Measurements from ENCODE around the gene UQCC2.

The UQCC2 gene

DNA sequence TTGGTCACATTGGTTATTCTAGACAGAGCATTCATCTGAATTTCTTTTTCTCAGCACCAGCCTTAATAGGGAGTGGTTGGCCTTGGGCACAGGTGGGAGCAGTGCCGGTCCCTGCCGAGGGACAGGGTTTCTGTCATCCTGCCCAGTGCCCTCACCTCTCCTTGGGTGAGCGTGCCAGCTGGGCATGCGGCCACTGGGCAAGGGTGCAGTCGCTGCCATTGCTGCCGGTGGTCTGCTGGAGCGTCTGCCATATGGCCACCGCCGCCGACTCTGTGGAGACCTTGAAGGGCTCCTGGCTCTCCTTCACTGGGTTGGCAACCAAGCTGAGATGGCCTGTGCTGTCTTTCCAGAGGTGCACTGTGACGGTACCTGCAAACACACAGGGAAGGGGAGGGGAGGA, 16.4 kb upstream of the UQCC2 start:
- no peak overlapping the region for H3K4me3 ChIP-seq (ENCODE audit: low read length)
- no peak for DNase-seq (ENCODE audit: low read depth, low spot score)

DNA sequence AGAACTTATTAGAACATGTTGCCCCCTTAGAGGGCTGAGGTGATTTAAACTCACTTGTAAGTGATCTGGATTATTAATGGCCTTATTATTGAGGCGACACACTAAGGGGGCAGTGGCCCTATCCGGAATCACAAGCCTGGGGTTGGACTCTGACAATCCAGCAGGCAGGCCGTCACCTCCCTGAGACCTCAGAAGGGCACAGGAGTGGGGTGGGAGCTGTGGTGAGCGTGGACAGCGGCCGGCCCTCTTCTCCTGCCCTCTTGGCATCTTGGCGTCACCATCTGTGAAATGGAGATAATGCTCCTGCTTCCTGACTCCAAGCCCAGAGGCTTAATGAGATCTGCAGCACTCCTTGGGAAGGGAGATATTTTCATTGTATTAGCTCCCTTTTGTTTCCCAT, 15.6 kb upstream of the UQCC2 start:
- no peak overlapping the region for H3K4me3 ChIP-seq (ENCODE audit: low read length)
- no peak for DNase-seq (ENCODE audit: low read depth, low spot score)

DNA sequence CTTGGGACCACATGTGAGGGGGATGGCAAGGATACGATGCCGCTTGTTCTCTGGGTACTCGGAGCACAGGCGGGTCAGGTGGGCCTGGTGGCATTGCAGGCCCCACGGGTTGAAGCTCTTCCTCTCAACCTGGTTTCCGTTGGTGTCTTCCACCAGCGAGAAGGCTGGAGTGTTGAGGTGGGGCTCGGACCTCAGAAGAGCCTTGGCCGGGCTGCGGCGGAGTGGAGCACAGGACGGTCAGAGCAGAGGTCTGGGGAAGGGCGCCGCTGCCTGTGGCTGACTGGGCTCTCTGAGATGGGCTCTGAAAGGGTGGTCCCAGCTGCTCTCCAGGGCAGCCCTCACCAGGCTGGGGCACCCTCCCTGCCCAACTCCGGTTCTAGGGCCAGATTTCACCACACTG, 15.2 kb upstream of the UQCC2 start:
- no peak for DNase-seq (ENCODE audit: low read depth, low spot score)

DNA sequence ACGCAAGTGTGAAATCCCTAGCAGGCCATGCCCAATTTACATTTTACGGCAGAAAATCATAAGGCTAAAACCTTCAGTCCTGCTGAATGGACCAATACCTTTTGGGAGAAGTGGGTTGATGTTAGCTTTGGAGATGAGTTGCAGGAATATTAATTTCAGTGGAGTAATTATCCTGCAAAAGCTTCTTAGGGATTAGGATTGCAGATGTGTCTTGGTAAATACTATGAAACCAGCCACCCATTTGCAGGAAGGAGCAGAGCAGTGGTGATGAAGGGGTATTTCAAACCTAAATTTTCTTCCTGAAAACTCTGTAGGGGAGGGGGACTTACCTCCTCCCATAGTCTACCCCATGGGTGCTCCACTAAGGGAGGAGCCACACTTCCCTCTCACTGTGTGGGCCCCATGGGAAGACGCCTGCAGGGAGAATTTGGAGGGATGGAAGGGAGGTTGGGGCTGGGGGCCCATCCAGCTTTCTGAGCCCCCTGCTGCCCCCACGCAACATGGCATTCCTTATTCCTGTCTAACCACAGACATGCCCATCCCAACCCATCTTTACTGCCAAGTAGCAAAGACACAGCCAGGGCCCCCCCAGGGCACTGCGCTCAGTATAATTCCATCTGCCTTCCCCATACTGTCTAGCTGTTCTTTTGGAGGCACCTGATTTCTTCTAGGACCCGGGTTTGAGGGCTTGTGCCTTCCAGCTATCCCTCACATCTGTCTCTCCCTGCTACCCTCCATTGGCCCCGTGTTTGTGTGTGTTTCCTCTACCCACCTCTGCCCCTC, 14.6 kb upstream of the UQCC2 start:
- DNase-seq (ENCODE audit: low read depth, low spot score): no peak
- no peak overlapping the region for H3K4me3 ChIP-seq (ENCODE audit: low read length)

More for the DNA sequence above, 15.2 kb upstream of the UQCC2 start:
- no peak overlapping the region for H3K4me3 ChIP-seq (ENCODE audit: low read length)

DNA sequence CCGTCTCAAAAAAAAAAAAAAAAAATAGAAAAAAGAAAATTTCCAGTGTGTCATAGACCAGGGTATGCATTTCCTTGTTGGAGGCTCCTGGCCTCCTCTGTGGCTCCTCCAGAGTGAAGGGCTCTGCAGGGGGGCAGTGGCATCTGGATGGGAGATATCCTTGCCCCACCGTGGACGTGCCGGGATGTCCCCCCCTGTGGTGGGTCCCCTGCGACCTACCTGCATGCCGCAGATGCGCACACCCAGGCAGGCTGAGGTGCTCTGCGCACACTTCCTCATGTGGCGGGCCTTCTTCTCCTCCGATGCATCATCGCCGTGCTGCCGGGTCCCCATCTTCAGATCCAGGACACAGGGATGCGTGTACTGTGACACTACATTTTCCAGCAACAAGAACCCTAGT, 13.7 kb upstream of the UQCC2 start:
- no peak for DNase-seq (ENCODE audit: low read depth, low spot score)
- no peak overlapping the region for H3K4me3 ChIP-seq (ENCODE audit: low read length)

DNA sequence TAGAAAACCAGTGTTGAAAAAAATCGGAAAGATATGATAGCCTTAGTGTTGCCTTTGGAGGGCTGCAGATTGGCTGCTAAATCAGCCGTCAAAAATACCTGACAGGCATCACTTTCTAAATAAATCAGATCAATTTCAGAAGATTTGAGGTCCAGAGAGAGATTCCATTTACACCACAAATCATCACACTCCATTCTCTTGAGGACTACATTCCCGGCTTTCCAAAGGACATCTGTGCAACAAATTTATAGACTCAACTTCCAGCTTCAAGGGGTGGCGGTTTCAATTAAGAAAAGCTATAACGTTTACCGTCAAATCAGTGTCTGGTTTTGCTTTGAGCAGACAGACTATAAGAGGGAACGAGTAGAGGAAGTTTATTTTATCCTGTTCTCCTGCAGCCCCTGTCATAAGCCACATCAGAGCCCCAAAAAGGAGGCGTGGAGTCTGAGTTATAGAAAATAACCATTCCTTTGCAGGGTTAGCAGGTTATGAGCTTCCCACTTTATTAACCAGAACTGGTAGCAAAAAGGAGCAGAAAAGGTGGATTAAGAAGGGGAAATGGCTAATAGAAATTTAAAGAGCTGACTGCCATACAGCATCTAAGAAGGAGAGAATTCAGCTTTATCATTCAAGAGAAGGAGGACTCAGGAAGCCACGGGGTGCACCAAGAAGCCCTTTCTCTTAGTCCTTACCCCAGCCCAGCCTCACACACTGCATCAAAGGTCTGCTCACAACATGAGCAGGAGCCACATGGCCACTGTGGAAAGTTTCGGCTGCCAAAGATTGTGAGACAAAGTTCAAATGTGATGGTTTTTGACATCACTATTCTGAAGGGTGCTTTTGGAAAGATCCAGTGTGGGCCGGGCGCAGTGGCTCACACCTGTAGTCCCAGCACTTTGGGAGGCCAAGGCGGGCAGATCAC, 12.9 kb upstream of the UQCC2 start:
- no peak for DNase-seq (ENCODE audit: low read depth, low spot score)
- no peak overlapping the region for H3K4me3 ChIP-seq (ENCODE audit: low read length)

DNA sequence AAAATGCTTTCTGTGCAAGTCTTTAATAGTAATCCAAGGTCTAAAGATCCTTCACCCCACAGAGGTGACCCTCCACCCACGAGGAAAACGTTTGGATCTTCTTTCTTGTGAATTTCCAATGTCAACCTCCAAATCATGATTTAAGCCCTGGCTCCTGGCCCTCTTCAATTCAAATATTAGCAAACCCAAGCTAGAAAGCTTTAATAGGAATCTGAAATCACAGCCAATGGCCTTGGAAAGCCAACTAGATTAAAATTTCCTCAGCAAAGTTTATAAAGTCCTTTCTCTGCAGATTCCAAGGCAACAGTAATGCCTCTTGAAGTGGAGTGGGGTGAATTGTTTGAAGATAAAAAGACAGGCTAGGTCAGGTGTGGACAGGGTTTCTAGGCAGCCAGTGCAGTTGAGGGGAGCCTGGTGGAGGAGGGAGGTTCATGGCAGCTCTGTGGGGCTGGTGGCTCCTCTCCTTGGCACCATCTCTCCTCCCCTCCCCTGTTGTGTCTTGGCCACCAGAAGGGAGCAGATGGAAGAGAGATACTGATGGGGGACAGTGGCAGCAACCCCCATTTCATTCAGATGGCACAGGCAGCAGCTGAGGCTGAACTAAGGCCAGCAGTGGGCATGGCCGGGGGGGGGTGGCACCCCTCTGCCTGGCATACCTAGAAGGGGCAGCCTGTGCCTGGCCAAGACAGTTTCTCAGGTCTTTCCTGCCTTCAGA, 12.0 kb upstream of the UQCC2 start:
- DNase-seq (ENCODE audit: low read depth, low spot score): no peak
- no peak overlapping the region for H3K4me3 ChIP-seq (ENCODE audit: low read length)

DNA sequence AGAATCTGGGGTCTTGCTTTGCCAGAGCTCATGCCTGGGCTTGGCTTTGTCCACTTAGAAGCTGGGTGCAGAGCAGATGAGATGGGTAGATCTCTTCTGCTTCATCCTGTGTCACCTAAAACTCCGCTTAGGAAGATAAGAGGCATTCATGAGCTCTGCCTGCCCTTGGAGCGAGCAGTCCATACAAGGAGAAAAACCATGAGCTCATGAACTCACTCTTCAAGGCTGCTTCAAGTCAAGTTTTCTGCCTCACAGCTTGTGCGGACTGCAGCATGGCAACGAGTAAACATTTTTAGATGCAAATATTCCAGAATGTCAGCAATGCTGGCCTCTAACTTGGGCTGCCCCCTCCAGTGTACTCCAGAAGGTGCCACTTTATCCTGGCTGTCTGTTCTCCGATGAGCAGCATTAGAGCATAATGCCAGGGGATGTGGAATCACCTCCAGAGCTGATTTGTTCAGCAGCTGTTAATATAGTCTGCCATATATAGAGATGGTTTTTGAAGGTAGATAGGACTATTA, 10.7 kb upstream of the UQCC2 start:
- H3K4me3 ChIP-seq (ENCODE audit: low read length): no peak overlapping the region
- DNase-seq (ENCODE audit: low read depth, low spot score): no peak

DNA sequence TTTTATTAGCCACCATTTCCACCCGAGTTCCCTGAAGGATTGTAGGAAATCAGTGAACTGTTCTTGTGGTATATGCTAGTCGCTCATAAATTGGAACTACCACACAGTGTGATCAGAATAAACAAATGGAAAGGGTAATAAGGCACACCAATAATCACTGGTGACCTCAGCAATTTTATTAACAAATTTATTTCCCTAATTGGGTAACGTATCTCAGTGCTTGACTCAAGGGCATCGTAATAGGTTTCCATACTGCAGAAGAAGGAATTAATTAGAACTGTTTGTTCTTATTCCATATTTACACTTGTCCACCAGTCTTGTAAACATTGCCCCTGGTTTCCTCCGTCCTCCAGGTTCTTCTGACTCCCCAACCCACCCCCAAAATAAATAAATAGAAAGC, 10.0 kb upstream of the UQCC2 start:
- DNase-seq (ENCODE audit: low read depth, low spot score): no peak
- no peak overlapping the region for H3K4me3 ChIP-seq (ENCODE audit: low read length)

DNA sequence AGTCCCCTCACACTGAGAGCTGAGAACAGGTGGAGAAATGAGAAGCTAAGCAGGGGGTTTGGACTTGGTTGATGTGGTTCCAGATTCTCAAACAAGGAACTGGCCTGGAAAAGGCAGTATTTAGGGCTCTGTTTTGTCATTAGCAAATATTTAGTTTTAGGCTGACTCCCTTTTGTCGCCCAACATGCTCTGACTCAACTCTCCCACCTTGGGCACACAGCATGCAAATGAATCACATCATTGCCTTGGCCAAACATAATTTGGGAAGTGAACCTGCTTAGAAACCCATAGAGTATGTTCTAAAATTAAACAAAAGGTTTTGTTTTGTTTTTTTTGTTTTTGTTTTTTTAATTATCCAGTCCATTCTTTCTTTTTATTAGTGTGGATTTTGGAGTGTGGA, 9.5 kb upstream of the UQCC2 start:
- no peak overlapping the region for H3K4me3 ChIP-seq (ENCODE audit: low read length)
- no peak for DNase-seq (ENCODE audit: low read depth, low spot score)

DNA sequence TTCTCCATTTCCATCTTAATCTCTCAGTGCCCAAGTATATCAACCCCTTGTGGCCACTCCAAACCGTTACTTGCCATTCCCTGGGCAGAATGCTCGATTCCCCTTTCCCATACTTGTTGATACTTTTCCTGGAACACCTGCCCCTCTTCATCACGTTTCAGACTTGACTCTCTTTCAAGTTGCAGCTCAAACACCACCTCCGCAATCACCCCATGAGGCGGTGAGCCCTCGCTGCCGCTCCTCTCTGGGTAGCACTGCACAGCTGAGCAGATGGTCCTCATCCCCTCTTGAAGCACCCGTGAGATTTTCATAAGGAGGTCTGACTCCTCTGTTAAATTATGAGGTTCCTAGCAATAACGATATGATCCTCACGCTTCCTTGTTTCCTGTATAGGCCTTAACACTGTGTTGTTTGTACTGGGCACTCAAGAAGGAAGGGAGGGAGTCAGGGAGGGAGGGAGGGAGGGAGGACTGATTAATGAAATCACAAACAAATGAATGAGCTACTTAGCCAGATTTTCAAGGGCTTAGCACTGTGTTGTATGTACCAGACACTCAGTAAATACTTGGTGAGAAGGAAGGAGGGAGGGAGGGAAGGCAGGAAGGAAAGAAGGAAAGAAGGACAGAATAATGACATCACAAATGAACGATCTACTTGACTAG, 8.0 kb upstream of the UQCC2 start:
- H3K4me3 ChIP-seq (ENCODE audit: low read length): no peak overlapping the region
- DNase-seq (ENCODE audit: low read depth, low spot score): no peak

DNA sequence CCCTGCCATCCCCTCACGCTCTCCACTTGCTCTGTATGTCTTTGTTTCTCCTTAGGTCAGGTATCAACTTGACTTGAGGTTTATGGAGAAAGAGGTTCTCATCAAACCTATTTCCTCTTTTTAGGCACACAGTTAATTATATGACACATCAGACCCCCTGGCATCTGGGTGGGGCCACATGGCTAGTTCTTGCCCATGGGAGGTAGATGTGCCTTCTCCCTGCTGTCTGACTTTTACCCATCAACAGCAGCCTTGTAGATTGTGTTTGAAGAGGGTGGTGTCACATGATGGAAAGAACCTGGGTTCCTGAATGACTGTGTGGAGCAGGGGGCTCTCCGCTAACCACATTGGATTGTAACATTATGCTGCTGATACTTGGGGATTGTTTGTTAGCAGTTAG, 7.2 kb upstream of the UQCC2 start:
- no peak for DNase-seq (ENCODE audit: low read depth, low spot score)
- H3K4me3 ChIP-seq (ENCODE audit: low read length): no peak overlapping the region

DNA sequence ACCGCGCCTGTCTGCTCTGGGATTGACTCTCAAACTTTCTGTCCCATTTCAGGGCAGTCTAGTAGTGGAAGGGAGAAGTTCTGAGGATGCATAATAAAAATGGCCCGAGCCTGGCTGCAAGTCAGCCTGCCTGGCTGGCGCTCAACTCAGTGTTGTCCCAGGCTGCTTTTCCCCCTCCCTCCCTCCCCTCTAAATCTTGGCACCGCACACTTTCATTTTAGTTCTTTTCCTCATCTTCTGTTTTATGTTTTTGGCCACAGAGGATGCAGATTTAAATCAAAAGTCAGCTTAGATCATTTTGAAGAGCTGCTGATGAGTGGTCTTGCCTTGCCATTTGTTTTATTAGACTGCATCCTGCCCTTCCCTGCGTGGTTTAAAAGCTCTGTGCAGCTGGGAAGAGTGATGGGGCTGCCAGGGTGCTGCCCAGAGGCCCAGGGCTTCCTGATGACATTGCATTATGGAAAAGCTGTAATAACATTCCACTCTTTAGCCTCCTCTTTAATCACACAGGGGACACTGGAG, 6.5 kb upstream of the UQCC2 start:
- no peak for DNase-seq (ENCODE audit: low read depth, low spot score)
- H3K4me3 ChIP-seq (ENCODE audit: low read length): no peak overlapping the region

DNA sequence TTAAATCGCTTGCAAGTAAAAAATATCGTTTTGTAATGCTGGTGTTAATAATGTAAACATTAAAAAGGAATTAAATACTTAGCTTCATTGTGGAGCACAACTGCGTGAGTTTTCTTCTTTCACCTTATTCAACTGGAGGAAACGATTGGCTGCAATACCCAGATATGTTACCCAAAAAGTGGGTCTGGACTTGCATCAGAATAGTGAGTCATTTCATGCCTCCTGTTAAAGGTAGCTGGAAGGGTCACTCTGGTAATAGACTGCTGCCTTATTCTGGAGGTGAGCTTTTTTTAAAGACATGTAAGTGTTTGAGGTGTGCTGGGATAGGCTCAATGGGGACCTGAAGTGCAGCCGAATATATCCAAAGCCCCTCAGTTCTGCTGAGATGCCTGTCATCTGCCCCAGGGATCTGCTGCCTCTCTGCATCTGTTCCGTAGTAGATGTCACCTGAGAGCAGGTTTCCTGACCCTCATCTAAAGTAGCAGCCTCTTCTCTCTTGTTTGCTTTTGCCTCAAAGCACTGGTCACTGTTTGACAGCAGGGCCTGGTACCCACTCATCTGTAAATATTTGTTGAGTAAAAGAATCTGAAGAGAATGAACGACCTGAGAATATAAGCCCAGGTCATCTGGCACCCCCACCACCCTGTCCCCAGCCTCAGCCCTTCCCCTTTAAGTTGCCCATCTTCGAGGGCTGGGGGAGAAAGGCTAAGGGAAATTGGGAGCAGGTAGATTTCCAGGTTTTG, 5.6 kb upstream of the UQCC2 start:
- no peak overlapping the region for H3K4me3 ChIP-seq (ENCODE audit: low read length)
- no peak for DNase-seq (ENCODE audit: low read depth, low spot score)

DNA sequence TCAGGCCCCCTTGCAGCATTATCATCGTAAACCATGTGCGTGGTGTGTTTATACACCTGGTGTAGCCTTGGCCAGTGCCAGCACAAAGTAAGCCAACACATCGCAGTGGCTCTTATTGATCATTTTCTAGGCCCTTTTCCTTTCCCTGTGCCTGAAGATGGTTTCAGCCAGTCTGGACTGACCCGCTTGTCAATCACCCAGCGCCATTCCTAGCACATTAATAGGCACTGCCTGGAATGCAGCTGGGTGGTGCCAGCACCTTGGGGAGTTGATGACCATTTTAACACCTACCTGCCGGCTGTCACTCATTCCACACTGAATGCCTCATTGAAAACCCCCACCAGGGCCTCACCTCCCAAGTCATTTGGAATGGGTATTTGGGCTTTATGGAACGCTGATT, 4.9 kb upstream of the UQCC2 start:
- H3K4me3 ChIP-seq (ENCODE audit: low read length): no peak overlapping the region
- DNase-seq (ENCODE audit: low read depth, low spot score): no peak

DNA sequence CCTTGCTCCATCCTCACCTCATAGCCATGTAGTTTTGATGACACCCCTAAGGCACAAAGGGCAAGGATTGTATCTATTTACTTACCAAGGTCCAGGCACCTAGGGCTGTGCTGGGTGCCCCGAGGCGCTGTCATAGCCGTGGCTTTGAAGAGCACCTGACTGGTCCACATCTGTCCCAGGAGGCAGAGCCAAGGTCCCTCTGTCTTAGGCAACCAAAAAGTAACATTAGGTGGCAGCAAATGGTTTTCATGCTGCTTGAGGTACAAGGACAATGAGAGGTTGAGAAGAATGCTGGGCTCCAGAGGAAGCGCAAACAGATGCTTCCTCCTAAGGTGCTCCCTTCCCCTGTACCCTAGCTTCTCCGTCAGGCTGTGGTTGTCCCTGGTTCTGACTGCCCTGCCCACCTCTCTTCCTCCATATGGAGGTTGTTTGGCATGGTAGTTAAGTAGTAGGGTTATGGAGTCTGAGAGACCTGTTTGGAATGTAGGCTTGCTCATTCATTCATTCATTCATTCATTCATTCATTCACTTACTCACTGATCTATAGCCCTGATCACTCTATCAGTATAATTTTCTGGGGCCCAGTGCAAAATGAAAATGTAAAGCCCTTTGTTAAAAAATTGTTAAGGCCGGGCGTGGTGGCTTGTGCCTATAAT, 3.0 kb upstream of the UQCC2 start:
- DNase-seq (ENCODE audit: low read depth, low spot score): no peak

DNA sequence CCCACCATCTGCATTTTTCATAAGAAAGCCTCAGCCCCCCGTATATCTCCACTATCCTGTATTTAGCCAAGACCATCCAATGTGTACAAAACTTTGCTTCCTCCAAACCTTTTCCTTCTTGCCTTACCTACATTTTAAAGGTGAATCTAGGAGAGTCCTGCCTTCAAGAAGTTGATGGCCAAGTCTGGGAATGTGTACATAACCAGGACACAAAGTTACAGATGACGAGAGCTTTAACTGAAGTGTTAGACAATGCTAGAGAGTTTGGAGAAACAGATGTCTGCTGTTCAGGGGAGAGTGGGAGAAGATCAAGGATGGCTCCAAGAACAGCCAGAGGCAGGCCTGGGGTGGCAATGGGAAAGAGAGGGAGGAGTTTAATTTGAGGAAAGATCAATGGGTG, 2.3 kb upstream of the UQCC2 start:
- H3K4me3 ChIP-seq (ENCODE audit: low read length): no peak overlapping the region
- DNase-seq (ENCODE audit: low read depth, low spot score): no peak

More for the DNA sequence above, 3.0 kb upstream of the UQCC2 start:
- H3K4me3 ChIP-seq (ENCODE audit: low read length): no peak overlapping the region

DNA sequence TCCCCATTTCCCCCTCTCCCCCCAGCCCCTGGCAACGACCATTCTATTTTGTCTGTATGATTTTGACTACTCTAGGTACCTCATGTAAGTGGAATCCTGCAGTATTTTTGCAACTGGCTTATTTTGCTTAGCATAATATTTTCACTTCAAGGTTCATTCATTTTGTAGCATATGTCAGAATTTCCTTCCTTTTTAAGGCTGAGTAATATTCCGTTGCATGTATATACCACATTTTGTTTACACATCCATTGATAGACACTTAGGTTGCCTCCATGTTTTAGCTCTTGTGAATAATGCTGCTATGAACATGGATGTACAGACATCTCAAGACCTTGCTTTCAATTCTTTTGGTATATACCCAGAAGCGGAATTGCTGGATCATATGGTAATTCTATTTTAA, 1.4 kb upstream of the UQCC2 start:
- DNase-seq (ENCODE audit: low read depth, low spot score): no peak
- no peak overlapping the region for H3K4me3 ChIP-seq (ENCODE audit: low read length)
